ENCODE data around the gene EPHB2. TPM values are rescaled to one million over a fixed set of nuclear protein-coding genes. Genes with fewer than 3 reads are reported as not detected.

The EPHB2 gene
- total RNA-seq, 1 experiment from 2014 or later, result 18.5 TPM

DNA sequence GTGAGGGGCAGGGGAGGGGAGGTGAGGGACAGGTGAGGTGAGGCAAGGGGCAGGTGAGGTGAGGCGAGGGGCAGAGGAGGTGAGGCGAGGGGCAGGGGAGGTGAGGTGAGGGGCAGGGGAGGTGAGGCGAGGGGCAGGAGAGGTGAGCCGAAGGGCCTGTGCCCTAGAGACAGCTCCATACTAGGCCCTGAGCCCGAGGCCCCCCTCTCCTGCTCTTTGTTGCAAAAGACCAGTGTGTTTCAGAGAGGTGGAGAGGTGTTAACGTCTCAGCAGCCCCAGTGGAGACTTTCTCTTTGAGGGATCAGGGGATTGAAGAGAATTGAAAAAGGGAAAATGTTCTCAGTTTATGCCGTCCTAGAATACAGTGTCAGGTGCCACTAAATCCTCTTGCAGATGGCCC lies 44.2 kb downstream of the EPHB2 start:
- ATAC-seq (no peak), DNase-seq (ENCODE audit: low spot score) (no peak)
- ChIA-PET CTCF (interaction anchor here (1.2 kb wide), 1 partner anchor 50 kb away, joined by 4 read pairs; no protein-coding TSS in a partner anchor), POLR2A (no interaction called here)
- Mint-ChIP-seq H3K9me3 (no peaks in the 10 kb centered on the region), H3K27ac (no peak overlapping the region), H3K36me3 (no peaks in the 10 kb centered on the region), H3K4me1 (0 out of 2 replicates have a peak, but pooled peaks cover 4% of the 10 kb centered on the region), H3K27me3 (ENCODE audit: low read depth) (no peaks in the 10 kb centered on the region), H3K4me3 (no peak overlapping the region)
- TF ChIP-seq JAZF1 (CRISPR knock-in tag; IDR thresholded peaks at IDR 0.05) (no peak), NR3C1 (CRISPR knock-in tag; conservative IDR thresholded peaks at IDR 0.05; ENCODE audit: low read depth) (no peak), MXD4 (CRISPR knock-in tag; IDR thresholded peaks at IDR 0.05; ENCODE audit: borderline replicate concordance) (no peak), ETV6 (CRISPR knock-in tag; IDR thresholded peaks at IDR 0.05) (no peak), ZNF219 (CRISPR knock-in tag; IDR thresholded peaks at IDR 0.05; ENCODE audit: borderline replicate concordance) (no peak), NFYB (CRISPR knock-in tag; conservative IDR thresholded peaks at IDR 0.05; ENCODE audit: low read depth) (no peak), TEAD1 (CRISPR knock-in tag; IDR thresholded peaks at IDR 0.05) (no peak), CREB1 (CRISPR knock-in tag; IDR thresholded peaks at IDR 0.05) (no peak), ATF1 (CRISPR knock-in tag; IDR thresholded peaks at IDR 0.05) (no peak), ELF4 (CRISPR knock-in tag; IDR thresholded peaks at IDR 0.05; ENCODE audit: low read depth) (no peak), ZNF138 (CRISPR knock-in tag; conservative IDR thresholded peaks at IDR 0.05) (no peak), ZNF121 (CRISPR knock-in tag; IDR thresholded peaks at IDR 0.05) (no peak), SP1 (CRISPR knock-in tag; conservative IDR thresholded peaks at IDR 0.05) (no peak)
- TF ChIP-seq, protein P1, sequence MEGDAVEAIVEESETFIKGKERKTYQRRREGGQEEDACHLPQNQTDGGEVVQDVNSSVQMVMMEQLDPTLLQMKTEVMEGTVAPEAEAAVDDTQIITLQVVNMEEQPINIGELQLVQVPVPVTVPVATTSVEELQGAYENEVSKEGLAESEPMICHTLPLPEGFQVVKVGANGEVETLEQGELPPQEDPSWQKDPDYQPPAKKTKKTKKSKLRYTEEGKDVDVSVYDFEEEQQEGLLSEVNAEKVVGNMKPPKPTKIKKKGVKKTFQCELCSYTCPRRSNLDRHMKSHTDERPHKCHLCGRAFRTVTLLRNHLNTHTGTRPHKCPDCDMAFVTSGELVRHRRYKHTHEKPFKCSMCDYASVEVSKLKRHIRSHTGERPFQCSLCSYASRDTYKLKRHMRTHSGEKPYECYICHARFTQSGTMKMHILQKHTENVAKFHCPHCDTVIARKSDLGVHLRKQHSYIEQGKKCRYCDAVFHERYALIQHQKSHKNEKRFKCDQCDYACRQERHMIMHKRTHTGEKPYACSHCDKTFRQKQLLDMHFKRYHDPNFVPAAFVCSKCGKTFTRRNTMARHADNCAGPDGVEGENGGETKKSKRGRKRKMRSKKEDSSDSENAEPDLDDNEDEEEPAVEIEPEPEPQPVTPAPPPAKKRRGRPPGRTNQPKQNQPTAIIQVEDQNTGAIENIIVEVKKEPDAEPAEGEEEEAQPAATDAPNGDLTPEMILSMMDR (IDR thresholded peaks at IDR 0.05), result no peak
- TF ChIP-seq, protein P2, sequence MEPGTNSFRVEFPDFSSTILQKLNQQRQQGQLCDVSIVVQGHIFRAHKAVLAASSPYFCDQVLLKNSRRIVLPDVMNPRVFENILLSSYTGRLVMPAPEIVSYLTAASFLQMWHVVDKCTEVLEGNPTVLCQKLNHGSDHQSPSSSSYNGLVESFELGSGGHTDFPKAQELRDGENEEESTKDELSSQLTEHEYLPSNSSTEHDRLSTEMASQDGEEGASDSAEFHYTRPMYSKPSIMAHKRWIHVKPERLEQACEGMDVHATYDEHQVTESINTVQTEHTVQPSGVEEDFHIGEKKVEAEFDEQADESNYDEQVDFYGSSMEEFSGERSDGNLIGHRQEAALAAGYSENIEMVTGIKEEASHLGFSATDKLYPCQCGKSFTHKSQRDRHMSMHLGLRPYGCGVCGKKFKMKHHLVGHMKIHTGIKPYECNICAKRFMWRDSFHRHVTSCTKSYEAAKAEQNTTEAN (CRISPR knock-in tag; IDR thresholded peaks at IDR 0.05), result no peak
- TF ChIP-seq, protein P3, sequence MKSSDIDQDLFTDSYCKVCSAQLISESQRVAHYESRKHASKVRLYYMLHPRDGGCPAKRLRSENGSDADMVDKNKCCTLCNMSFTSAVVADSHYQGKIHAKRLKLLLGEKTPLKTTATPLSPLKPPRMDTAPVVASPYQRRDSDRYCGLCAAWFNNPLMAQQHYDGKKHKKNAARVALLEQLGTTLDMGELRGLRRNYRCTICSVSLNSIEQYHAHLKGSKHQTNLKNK (CRISPR knock-in tag; IDR thresholded peaks at IDR 0.05), result no peak

DNA sequence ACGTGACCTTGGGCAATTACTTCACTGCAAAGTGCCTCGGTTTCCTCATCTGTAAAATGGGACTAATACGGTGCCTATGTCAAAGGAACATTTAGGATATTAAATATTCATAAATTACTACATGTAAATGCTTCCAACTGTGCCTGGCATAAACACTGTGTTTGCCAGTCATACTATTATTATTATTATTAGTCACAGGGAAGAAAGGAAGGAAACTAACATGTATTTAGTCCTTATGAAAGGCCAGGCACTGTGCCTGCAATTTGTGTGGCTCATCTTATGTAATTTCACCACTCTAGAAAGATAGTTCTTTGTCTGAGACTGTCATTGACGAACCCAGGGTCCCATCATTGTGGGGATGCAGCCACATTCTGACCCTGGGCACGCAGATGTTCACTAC lies 45.0 kb downstream of the EPHB2 start:
- DNase-seq (ENCODE audit: low spot score) (no peak), ATAC-seq (no peak)
- Mint-ChIP-seq H3K36me3 (no peaks in the 10 kb centered on the region), H3K4me3 (no peak overlapping the region), H3K27ac (no peak overlapping the region), H3K9me3 (no peaks in the 10 kb centered on the region), H3K27me3 (ENCODE audit: low read depth) (no peaks in the 10 kb centered on the region), H3K4me1 (0 out of 2 replicates have a peak, but pooled peaks cover 4% of the 10 kb centered on the region)
- ChIA-PET POLR2A (interaction anchor here (0.6 kb wide), 1 partner anchor 538 kb away, joined by 3 read pairs; no protein-coding TSS in a partner anchor), CTCF (interaction anchor here (1.2 kb wide), 1 partner anchor 51 kb away, joined by 4 read pairs; no protein-coding TSS in a partner anchor)
- TF ChIP-seq, protein P4, sequence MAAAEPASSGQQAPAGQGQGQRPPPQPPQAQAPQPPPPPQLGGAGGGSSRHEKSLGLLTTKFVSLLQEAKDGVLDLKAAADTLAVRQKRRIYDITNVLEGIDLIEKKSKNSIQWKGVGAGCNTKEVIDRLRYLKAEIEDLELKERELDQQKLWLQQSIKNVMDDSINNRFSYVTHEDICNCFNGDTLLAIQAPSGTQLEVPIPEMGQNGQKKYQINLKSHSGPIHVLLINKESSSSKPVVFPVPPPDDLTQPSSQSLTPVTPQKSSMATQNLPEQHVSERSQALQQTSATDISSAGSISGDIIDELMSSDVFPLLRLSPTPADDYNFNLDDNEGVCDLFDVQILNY (CRISPR knock-in tag; IDR thresholded peaks at IDR 0.05), result no peak
- TF ChIP-seq CREB1 (CRISPR knock-in tag; IDR thresholded peaks at IDR 0.05) (no peak), ZNF423 (CRISPR knock-in tag; IDR thresholded peaks at IDR 0.05) (no peak), TEAD1 (CRISPR knock-in tag; IDR thresholded peaks at IDR 0.05) (no peak), HMGA2 (CRISPR knock-in tag; IDR thresholded peaks at IDR 0.05) (no peak), NR1H2 (CRISPR knock-in tag; IDR thresholded peaks at IDR 0.05) (no peak)
- TF ChIP-seq, protein P5, sequence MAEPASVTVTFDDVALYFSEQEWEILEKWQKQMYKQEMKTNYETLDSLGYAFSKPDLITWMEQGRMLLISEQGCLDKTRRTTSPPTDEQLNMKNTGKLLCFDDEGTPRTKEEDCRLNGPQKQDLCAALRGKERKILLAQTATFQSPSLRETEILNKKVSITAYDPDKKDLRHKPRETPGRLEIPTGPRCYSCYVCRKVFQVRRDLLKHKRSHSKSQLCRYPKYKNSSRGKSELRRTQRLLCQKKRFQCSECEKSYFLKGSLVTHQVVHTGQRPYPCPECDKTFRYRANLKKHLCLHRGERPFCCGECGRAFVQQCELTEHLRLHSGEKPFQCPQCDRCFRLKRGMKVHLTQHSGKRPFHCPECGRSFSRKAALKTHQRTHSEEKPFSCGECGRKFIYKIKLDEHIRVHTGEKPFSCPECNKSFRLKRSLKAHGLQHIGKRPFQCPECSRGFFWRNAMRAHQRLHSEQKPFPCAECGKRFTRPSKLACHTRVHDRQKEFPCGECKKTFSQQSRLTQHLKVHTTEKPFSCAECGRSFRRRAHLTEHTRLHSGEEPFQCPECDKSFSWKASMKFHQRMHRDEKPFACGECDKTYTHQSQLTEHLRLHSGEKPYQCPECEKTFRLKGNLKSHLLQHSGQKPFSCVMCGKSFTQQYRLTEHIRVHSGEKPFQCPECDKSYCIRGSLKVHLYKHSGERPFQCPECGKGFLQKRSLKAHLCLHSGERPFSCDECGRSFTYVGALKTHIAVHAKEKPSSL (CRISPR knock-in tag; conservative IDR thresholded peaks at IDR 0.05), result no peak
- TF ChIP-seq, protein P2 (CRISPR knock-in tag; IDR thresholded peaks at IDR 0.05), result no peak
- TF ChIP-seq, protein P6, sequence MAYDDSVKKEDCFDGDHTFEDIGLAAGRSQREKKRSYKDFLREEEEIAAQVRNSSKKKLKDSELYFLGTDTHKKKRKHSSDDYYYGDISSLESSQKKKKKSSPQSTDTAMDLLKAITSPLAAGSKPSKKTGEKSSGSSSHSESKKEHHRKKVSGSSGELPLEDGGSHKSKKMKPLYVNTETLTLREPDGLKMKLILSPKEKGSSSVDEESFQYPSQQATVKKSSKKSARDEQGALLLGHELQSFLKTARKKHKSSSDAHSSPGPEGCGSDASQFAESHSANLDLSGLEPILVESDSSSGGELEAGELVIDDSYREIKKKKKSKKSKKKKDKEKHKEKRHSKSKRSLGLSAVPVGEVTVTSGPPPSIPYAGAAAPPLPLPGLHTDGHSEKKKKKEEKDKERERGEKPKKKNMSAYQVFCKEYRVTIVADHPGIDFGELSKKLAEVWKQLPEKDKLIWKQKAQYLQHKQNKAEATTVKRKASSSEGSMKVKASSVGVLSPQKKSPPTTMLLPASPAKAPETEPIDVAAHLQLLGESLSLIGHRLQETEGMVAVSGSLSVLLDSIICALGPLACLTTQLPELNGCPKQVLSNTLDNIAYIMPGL (CRISPR knock-in tag; IDR thresholded peaks at IDR 0.05), result no peak
- TF ChIP-seq, protein P7, sequence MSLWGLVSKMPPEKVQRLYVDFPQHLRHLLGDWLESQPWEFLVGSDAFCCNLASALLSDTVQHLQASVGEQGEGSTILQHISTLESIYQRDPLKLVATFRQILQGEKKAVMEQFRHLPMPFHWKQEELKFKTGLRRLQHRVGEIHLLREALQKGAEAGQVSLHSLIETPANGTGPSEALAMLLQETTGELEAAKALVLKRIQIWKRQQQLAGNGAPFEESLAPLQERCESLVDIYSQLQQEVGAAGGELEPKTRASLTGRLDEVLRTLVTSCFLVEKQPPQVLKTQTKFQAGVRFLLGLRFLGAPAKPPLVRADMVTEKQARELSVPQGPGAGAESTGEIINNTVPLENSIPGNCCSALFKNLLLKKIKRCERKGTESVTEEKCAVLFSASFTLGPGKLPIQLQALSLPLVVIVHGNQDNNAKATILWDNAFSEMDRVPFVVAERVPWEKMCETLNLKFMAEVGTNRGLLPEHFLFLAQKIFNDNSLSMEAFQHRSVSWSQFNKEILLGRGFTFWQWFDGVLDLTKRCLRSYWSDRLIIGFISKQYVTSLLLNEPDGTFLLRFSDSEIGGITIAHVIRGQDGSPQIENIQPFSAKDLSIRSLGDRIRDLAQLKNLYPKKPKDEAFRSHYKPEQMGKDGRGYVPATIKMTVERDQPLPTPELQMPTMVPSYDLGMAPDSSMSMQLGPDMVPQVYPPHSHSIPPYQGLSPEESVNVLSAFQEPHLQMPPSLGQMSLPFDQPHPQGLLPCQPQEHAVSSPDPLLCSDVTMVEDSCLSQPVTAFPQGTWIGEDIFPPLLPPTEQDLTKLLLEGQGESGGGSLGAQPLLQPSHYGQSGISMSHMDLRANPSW (CRISPR knock-in tag; conservative IDR thresholded peaks at IDR 0.05; ENCODE audit: low read depth), result no peak
